RWPE1 (cell line): ENCODE results near the gene CNGA1.

Experiments
- CTCF ChIA-PET: fragments of 350-600 bp; sonication (Branson Sonifier 250); formaldehyde crosslinking; extraction: SDS; loops from one replicate; lab custom pipeline; 2021; lab: Yijun Ruan, JAX
- POLR2A ChIA-PET: fragments of 400-600 bp; formaldehyde crosslinking; extraction: SDS; loops from one replicate; lab custom pipeline; 2020; ENCODE audit warnings: antibody characterized with exemption; ENCODE audit not compliant: low non-redundant PET; lab: Yijun Ruan, JAX
- DNase-seq: peaks from one replicate; pipeline ENCODE4 v3.0.0; 2012; ENCODE audit warnings: low spot score
- H3K27ac ChIP-seq: fragments of 450-650 bp; 2 replicates; pipeline ENCODE4 v1.5.1; 2017
- TF ChIP-seq, protein P1 (sequence below): fragments of 450-650 bp; conservative IDR thresholded peaks from 2 replicates; pipeline ENCODE4 v1.5.1; 2017; ENCODE audit warnings: low read depth, mild to moderate bottlenecking

CNGA1 gene

GRCh38 chr4:47942081-47942819 is 74.2 kb downstream of the CNGA1 start:
- ChIA-PET POLR2A (no interaction called here), CTCF (no interaction called here)
- no peak for DNase-seq
- TF ChIP-seq, protein P1, sequence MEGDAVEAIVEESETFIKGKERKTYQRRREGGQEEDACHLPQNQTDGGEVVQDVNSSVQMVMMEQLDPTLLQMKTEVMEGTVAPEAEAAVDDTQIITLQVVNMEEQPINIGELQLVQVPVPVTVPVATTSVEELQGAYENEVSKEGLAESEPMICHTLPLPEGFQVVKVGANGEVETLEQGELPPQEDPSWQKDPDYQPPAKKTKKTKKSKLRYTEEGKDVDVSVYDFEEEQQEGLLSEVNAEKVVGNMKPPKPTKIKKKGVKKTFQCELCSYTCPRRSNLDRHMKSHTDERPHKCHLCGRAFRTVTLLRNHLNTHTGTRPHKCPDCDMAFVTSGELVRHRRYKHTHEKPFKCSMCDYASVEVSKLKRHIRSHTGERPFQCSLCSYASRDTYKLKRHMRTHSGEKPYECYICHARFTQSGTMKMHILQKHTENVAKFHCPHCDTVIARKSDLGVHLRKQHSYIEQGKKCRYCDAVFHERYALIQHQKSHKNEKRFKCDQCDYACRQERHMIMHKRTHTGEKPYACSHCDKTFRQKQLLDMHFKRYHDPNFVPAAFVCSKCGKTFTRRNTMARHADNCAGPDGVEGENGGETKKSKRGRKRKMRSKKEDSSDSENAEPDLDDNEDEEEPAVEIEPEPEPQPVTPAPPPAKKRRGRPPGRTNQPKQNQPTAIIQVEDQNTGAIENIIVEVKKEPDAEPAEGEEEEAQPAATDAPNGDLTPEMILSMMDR = no peak
- H3K27ac ChIP-seq = no peak overlapping the region

DNA sequence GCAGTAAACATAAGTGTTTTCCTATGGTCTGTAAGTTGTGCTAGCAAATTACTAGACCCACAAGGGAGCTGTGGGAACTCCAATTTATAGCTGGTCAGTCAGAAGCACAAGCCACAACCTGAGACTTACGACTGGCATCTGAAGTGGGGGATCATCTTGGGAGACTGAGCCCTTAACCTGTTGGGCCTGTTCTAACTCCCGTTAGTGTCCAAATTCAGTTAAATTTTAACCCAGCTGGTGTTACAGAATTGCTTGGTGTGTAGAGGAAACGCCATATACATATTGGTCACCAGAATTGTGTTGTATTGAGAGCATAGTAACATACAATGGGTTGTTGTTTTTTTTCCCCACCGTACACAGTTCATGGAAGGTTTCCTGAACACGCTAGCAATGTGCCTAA is 77.0 kb downstream of the CNGA1 start:
- CTCF ChIA-PET = no interaction called here
- TF ChIP-seq, protein P1 = no peak
- no peak overlapping the region for H3K27ac ChIP-seq
- DNase-seq = no peak
- POLR2A ChIA-PET = no interaction called here

DNA sequence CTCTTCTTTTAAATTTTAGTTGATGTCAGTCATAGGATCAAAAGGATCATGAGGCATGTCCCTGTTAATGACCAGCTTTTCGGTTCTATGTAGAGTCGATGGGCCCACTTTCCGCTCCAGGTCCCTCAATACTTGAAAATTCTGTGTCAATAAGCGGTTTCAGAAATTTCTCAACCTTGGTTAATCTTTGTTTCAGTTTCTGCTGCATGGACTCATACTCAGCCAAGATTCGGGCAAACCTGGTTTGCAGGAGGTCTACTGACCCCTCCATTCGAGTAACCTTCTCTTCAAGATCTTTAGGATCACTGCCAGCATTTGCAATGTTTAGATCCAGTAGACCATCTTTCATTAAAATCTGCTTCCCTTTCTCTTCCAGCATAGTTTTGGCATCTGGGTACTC is 80.1 kb downstream of the CNGA1 start:
- ChIA-PET POLR2A (no interaction called here), CTCF (no interaction called here)
- DNase-seq = no peak
- TF ChIP-seq, protein P1 = no peak
- H3K27ac ChIP-seq = no peak overlapping the region

DNA sequence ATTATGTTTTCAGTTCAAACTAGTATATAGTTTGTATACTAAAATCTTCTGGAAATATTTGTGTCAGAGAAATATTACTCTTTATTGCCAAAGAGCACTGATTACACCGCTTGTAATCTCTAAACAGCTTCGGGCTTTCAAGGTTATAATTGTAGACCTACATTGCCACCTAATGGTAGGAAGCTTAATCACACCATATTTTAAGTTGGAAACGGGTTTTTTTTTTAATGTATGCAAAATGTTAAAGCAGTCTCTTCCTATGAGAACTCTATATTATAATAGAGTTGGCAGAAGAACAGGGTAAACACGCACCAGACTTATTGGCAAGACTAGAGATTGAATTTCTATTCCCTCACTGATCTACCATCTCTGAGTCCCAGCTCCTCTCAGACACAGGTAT is 82.6 kb downstream of the CNGA1 start:
- TF ChIP-seq, protein P1 = peak; percentile 64; the same call in 1 of the 2 replicates
- ChIA-PET POLR2A (no interaction called here), CTCF (interaction anchor here (0.5 to 1.4 kb wide), 16 partner anchors 10 to 271 kb away, joined by 3 to 9 read pairs (median 3); partner anchors contain the start of genes CNGA1 and NIPAL1)
- peak; percentile 34 for DNase-seq
- H3K27ac ChIP-seq = no peak overlapping the region

DNA sequence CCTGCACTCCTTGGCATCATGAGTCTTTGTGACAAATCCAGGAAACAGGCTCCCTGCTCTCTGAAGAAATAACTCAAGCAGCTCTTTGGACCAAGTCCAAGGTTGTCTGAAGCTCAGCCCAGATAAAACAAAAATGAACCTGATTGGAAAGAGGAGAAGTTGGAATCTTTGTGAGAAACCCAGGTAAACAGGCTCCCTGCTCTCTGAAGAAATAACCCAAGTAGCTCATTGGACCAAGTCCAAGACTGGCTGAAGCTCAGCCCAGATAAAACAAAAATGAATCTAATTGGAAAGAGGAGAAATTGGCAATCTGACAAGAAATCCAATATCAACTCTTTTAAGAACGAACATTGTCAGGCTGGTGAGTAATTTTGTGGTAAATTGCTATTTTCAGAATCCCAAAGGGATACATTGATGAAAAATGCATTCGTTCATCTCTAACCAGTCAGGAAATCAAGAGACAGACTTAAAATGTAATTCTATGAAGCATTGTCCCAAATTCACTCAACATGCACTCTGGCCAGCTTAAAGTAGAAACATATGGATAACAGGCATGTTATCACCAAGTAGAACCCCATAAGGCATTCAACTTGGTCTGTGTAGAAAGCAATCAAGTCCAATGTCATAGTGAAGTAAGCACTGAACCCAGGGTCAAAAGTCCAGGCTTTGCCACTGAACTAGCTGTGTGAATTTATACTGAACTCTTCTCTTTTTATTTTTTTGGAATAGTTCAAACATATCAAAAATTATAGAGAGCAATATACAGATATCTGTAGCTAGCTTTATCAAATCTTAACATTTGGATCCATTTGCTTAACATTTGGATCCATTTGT is 85.3 kb downstream of the CNGA1 start:
- ChIA-PET POLR2A (no interaction called here), CTCF (no interaction called here)
- no peak for DNase-seq
- H3K27ac ChIP-seq = no peak overlapping the region
- TF ChIP-seq, protein P1 = no peak

DNA sequence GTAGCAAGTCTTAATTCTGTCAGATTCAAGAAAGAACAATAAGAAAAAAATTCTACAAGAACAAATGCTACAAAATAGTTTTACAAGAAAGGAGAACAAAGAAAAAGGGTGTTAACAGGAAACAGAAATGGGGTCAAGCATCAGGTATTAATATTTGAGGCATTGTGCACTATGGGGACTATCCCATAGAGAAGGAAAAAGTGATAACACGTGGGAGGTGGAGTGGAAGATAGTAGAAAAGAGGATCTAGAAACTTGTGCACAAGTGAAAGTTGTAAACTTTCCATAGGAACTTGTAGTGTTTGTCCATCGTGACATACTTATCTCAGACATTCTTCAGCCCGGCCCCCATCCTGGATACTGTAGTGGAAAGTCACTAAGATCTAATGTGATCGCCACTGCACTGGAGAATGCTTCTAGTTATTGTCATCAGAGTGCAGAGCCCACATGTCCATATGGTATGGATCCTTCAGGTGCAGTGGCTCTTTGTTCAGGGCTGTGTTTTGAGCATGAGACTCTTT is 86.7 kb downstream of the CNGA1 start:
- no peak for DNase-seq
- CTCF ChIA-PET = no interaction called here
- H3K27ac ChIP-seq = no peak overlapping the region
- TF ChIP-seq, protein P1 = no peak
- POLR2A ChIA-PET = no interaction called here
